CD4-positive, alpha-beta T cell treated with Interleukin-2 at 100 ng/mL for 4 hours (primary cell): ENCODE data around the gene PISD.

ENCODE experiments used
- DNase-seq: peaks from one replicate; pipeline ENCODE4 v3.0.0-alpha.2; 2020; ENCODE audit warnings: low spot score

The PISD gene

GRCh38 chr22:31572939-31573338 is 89.1 kb downstream of the PISD start:
- no peak for DNase-seq

GRCh38 chr22:31569126-31569525 is 92.9 kb downstream of the PISD start:
- DNase-seq = no peak
